ENCODE measurements around the gene CASTOR1.
A peak's percentile ranks its signal among the peaks of the same experiment; 100 is the strongest.

CASTOR1 gene

GRCh38 chr22:30244066-30244465 lies 45.2 kb downstream of the CASTOR1 start:
- DNase-seq = peak in 1 of 2 experiments; percentile 44

- peak in 1 of 2 experiments; percentile 59 for DNase-seq
Observed at GRCh38 chr22:30243661-30244060, 45.6 kb downstream of the CASTOR1 start.

DNA sequence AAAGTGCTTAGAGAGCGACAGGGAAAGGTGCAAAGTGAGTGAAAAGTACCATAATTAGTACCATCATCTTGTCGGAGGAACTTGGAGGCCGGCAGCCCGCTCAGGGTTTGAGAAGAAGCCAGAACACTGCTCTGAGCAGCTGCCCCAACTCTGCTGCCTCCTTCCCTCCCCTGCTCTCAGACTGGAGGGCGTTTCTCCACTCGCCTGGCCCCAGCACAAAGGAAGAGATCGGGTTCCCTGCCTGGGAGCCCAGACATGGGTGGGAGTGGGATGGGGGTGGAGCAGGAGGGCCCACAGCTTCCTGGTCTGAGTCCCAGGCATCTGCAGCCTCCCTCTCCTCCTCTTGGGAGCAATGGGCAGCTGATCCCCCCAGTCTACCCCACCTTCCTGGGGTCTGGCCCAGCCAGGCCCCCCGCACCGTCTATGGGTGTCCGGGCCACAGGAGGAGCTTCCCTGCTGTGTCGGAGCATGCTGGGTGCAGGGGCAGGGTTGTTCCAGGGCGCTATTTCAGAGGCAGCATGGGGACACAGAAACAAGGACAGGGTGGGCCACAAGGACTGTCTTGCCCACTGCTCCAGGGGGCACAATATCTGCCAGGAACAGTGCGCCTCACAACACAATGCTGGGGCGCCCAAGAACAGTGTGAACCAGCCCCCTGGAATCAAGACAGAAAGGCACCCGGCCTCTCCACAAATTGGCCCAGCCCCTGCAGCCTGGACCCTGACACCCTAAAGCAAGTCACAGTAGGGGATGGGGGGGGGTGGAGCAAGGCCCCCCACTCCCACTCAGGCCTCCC lies 47.5 kb downstream of the CASTOR1 start:
- peak; percentile 36 to 50 for DNase-seq

GRCh38 chr22:30240541-30241417 lies 48.5 kb downstream of the CASTOR1 start:
- DNase-seq = peak; percentile 33 to 52

DNA sequence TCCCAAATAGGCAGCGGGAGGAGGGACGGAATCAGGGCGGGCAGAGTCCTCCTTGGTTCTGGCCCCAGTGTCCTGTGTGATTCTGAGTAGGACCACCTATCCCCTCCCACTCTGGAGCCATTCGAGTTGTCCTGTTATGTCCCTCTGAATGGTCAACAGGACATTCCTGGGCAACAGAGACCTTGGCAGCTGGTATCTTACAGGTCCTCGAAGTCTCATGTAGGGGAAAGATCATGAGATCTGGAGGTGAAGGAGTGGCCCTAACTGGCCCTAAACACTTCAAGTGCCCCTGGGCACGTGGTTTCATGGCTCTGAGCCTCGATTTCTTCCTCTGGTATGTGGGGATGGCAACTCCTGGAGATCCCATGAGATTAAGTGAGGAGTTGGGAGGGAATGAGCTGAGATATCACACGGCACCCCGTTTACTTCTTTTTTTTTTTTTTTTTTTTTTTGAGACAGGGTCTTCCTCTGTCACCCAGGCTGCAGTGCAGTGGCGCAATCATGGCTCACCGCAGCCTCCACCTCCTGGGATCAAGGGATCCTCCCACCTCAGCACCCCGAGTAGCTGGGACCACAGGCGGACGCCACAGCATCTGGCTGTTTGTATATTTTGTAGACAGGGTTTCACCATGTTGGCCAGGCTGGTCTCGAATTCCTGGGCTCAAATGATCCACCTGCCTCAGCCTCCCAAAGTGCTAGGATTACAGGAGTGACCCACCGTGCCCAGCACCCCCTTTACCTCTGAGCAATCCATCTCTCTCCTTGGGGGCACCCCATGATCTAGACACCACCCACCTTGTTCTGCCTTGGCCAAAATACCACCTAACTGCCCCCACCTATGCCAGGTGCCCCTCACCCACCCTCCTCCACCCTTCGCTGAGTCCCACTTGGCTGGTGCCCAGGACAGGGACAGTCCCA lies 49.6 kb downstream of the CASTOR1 start:
- peak; percentile 41 to 60 for DNase-seq

DNA sequence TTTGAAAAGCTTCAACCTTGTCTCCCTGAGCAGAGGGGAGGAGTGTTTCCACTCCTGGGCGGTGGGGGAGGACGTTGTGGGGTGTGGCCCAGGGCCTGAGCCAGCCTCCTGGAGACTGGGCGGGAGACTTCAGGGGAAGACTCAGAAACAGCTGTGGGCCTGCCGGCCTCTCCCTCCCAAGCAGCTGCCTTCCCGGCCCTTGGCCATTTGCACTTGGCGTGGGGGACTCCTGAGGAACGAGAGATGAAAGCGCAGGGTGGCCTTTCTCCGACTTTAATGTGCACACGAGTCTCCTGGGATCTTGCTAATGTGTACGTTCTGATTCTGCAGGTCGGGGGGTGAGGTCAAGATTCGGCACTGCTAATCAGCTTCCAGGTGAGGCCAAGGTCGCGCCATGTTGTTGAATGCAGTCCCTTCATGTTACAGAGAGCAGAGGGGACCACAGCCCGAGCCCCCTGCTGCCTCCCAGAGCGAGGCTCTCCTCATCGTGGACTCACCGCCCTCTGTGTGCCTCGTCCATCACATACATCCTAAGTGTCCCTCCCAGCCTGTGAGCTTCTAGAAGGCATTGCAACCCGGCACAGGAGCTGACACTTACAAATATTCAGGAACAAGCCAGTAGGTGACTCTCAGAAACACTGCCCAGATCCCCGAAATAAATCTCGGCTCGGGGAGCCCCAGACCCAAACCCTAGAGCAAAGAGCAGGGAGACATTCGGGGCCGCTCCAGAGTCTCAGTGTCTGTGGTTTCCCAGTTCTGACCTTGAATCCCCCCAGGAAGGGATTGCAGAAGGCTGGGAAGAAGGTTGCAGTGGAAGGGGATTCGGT lies 50.4 kb downstream of the CASTOR1 start:
- DNase-seq = peak; percentile 43 to 47

DNA sequence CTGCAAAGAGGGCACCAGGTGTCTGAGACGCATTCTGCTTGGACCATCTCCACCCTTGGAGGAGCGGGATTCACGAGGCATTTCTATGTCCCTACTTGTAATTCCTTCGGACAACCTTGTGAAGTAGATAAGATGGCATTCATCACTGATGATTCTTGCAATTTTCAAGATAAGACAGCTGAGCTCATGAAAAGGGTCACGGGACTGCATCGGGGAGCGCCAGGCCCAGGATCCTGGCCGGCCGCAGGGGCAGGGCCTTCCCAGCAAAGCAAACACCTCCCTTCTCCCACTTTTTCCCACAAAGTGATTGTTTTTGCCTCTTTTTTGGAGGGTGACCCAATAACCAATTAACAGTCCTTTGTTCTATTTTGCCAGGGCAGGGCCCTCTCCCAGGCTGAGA lies 51.2 kb downstream of the CASTOR1 start:
- no peak for DNase-seq

GRCh38 chr22:30236875-30237274 lies 52.4 kb downstream of the CASTOR1 start:
- DNase-seq = no peak

DNA sequence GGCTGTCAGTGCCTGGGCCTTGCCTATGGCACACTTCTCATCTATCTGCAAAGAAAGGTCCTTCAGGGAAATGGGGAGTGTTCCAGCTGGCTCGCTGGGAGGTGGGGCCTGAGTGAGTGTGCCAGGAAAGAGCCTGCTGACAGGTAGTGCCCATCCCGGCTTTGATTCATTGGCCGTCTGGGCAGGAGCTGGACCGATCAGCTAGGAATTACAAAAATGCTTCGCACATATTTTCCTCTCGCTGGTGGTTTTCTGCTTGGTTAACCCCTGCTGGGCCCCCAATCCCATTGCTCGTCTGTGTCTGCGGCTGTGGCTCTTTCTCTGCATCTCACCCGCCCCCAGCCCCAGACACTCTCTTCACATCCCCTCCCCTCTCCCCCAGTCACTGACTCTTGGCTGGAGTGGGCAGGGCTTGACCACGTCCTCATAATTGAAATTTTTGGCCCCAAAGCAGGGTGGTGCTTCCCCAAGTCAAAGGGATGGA lies 53.6 kb downstream of the CASTOR1 start:
- DNase-seq = no peak

Data from activated CD4-positive, alpha-beta T cell treated with anti-CD3 and anti-CD28 coated beads, Interleukin-2, amount 50 U/mL, for 48 hours (primary cell).